HuH-7.5 (cell line): ENCODE measurements around the gene KIAA1755.

ENCODE experiments used
- DNase-seq: peaks from one replicate; pipeline ENCODE4 v3.0.0; 2011; ENCODE audit warnings: low spot score

Gene KIAA1755, protein sequence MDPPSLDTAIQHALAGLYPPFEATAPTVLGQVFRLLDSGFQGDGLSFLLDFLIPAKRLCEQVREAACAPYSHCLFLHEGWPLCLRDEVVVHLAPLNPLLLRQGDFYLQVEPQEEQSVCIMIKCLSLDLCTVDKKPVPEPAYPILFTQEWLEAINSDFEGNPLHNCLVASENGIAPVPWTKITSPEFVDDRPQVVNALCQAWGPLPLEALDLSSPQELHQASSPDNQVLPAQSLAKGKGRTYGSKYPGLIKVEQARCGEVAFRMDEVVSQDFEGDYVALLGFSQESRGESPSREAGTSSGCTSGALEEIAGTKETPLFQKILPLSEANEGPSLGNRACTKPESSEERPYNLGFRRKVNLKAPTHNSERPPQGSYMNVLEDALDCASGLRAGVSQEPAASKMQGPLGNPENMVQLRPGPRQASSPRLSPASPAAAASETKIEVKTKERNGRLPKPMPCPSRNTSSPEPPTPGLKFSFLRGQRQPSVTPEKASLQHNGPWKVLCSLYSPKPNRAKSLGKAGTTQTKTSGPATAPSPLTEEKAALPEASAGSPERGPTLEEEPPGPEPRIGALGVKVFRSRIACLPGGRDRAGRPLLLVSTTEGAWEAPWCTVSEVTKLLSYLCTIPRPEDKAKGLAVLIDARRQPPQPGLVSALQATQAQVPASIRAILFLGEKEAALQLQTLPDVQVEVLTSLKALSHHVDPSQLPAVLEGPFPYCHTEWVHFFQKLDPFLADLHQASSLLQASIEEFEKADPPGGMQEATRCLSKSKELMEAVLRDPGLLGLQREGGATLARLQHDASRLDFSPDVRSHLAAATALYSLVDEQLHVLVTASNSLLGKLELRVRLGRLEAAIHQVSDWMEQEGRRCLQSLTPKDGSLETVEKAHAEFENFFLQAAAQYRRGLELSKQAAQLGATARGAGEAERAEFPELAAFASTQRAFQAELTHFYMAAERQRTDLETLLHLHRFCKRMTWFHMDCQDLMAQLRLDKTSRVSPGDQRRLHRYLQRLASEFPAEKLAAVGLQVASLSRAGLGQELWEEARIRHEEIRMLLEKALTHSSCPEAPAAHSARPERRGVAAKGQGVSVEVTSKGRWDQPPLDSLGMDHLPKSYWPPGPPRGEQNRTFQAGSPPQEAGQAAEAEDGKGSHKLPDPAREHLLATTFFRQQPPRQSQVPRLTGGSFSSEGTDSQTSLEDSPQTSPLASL

DNA sequence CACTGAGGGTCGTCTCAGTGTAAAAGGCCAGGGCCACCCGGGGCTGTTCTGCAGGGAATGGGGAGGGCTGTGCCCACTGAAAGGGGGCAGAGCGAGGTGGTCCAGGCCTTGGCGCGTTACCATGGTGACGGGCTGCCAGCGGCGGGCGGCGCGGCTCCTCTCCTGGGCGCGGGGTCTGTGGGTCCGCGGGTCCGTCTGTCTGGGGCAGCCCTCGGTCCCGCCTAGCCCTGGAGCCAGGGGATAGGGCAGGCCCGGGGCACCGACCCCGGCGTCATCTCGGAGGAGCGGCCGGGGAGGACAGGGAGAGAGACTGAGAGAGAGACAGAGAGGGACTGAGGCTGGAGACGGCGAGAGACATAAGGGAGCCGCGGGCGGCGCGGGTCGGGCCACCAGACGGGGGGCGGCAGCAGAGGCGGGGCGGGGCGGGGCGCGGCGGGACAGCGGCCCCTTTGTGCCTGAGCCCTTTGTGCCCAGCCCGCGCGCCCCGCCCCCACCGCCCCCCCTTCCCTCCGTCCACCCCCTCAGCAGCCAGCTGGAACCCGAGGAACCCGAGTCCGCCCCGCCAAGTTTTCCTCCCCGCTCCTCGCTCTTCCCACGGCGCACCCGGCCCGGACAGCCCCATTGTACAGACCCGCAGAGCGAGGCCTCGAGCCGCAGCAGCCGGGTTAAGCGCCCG, at the start of gene KIAA1755:
Gene KIAA1755, minus strand, starts transcription at position 358 of the 676 bp plus-strand sequence. Its CDS starts 235 bp downstream, at position 123.
- no peak for DNase-seq

DNA sequence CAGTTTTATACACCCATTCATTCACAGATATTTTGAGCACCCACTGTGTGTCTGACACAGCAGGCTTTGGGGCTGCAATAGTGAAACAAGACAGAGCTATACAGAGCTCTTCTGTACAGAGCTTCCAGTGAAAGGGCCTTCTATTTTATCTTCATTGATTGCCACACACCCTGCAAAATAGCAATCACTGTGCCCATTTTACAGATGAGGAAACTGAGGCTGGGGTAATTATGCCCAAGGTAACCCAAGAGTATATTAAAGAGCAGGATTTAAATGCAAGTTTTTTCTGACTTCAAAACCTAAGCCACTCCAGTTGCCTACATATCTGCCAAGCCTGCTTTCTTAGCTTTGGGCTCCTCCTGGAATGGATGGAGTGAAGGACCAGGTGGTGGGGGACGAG, 47.9 kb upstream of the KIAA1755 start:
- no peak for DNase-seq

DNA sequence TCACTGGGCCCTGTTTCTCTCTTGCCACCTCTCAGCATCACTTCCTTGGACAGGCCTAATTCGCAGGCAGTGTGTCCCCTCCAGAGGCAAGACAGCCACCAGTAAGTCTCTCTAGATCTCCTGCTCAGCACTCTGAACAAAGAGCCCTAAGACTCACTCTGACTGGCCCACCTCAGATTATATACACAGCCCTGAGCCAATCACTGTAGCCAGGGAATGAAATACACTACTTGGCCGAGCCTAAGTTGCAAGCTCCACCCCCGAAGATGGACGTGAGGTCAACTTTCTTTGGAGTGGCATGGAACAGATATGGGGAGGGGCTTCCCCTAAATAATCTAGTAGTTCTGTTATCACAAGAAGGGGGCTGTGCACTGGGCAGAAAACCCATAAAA, 47.5 kb upstream of the KIAA1755 start:
- no peak for DNase-seq

DNA sequence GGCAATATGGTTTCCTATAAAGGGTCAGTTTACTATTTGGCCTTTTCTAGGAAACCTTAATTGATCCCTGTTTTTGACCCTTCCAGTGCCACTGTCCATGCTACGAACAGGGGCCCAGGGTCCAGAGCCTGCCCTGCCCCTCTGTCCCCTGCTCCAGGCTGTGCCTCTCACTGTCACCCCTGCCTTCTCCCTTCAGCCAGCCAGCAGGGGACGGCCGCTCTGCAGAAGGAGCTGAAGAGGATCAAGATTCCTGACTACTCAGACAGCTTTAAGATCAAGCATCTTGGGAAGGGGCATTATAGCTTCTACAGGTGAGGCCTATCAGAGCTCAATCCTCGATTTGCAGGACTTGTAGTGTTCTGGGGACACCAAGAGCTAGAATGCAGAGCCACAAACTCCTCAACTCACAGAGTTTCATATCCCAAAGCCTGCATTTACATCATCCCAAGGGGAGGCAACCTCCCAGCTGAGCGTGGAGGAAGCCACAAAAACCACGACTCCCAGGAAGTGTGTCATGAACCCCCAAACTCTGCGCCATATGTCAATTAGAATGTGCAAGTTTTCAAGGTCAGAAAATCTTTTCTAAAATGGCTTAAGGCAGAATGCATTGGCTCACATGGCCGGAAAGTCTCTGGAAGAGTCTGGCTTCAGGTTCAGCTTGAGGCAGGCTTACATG, 47.0 kb upstream of the KIAA1755 start:
- DNase-seq, result no peak

- no peak for DNase-seq
Observed at GRCh38 chr20:38306379-38306778, 45.8 kb upstream of the KIAA1755 start.

- DNase-seq, result no peak
Observed at GRCh38 chr20:38305541-38305940, 45.0 kb upstream of the KIAA1755 start.

GRCh38 chr20:38304845-38305447, 44.4 kb upstream of the KIAA1755 start:
- DNase-seq, result peak; percentile 32

DNA sequence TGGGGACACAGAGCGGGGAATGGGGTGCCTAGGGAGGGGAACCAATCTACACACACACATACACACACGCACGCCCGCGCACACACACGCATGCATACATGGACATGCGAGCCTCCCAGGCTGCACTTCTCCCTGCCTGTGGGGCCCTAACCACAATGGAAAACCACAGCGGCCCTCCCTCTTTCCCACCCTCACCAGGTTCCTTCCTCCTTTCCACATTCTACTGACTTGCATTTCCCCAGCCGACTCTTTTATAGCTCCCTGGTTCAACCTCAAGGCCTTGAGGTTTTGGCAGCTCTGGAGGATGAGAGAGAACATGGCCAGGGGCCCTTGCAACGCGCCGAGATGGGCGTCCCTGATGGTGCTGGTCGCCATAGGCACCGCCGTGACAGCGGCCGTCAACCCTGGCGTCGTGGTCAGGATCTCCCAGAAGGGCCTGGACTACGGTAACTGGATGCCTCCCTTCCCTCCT, 43.4 kb upstream of the KIAA1755 start, which contains the start of gene BPI:
Gene BPI, plus strand, starts transcription at position 249 of the 472 bp plus-strand sequence. Its CDS starts 68 bp downstream, at position 317.
- DNase-seq, result no peak

GRCh38 chr20:38302786-38303185, 42.3 kb upstream of the KIAA1755 start:
- no peak for DNase-seq

DNA sequence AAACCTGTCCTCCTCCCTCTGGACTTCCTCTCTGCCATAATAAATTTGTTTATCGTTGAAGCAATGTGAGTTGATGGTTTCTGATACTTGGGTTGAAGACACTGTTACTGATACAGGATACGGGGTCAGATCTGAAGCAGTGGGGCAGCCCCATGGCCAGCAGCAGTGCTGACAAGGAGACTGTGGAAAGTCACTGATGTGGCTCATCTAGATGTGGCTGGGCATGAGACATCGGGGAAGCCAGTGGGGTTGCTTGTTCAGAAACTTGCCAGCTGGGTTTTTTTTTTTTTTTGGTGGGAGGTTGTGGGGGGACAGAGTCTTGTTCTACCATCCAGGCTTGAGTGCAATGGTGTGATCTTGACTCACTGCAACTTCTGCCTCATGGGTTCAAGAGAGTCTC, 40.8 kb upstream of the KIAA1755 start:
- no peak for DNase-seq

- no peak for DNase-seq
Observed at GRCh38 chr20:38300438-38300837, 39.9 kb upstream of the KIAA1755 start.

DNA sequence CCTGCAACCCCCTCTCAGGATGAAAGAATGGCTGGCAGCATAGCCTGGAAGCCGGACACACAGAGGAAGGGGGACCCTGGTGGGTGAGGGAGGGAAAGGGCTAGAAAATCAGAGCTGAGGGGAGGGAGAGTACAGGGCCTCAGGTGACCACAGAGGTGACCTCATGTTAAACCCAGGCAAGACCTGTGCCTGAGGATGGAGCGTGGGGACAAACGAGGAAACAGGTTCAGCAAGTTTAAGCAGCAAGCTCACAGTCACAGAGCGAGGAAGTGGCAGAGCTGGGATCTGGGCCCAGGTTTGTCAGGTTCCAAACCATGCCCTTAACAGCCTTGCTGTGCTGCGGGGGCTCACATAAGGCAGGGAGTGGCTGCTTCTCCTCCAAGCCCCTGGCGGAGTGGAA, 39.4 kb upstream of the KIAA1755 start:
- DNase-seq, result peak; percentile 19

DNA sequence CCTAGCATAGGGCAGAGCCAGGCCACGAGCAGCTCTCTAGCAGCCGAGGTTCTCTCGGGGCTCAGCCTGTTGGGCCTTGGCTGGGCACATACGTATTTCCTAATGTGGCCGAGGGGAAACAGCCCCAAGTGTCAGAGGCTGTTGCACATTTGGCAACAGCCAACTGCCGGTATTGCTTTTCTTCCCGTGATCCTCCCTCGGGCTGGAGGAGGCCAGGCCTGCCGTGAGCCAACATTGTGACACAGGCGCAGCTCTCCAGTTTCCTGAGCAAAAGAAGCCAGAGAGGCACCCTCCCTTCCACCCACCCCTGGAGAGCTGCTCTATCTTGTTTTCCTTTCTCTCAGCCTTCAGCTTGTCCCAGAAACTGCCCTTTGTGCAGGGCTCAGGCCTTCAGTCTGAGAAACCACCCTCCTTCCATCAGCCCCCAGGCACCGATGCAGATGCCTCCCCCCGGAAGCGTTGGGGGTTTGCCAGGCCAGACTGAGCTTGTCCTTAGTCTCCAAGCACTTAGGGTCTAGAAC, 38.3 kb upstream of the KIAA1755 start:
- no peak for DNase-seq

DNA sequence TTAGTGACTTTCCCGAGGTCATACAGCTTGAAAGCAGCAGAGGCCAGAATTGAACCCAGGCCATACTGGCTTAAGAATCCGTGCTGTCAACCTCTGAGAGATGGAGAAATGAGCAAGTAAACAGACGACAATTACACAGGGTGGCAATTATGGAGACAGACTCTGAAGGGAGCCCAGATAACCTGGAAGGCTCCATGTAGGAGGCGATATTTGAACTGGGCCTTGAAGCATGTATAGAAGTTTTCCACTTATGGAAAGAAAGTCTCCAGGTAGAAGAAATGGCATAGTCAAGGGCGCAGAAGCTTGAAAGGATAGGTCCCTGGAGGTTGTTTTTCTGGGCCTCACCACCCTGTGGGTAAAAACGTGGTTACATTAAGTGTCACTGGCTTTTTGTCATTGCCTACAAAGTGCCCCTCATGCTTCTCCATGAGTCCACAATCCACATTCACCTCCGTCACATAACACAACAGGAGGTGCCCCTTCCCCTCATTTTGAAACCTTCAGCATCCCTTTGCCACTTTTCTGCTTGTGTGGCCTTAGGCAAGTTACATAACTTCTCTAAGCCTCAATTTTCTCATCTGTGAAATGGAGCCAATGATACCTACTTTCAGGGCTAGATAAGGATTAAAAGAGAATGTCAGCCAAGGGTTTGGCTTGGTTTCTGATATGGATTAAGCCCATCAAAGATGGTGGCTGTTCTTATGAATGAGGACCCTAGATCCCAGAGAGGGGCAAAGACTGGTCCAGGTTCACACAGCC, 37.6 kb upstream of the KIAA1755 start:
- no peak for DNase-seq

- DNase-seq, result no peak
Observed at GRCh38 chr20:38296433-38296832, 35.9 kb upstream of the KIAA1755 start.

- no peak for DNase-seq
Observed at GRCh38 chr20:38295811-38296210, 35.3 kb upstream of the KIAA1755 start.

DNA sequence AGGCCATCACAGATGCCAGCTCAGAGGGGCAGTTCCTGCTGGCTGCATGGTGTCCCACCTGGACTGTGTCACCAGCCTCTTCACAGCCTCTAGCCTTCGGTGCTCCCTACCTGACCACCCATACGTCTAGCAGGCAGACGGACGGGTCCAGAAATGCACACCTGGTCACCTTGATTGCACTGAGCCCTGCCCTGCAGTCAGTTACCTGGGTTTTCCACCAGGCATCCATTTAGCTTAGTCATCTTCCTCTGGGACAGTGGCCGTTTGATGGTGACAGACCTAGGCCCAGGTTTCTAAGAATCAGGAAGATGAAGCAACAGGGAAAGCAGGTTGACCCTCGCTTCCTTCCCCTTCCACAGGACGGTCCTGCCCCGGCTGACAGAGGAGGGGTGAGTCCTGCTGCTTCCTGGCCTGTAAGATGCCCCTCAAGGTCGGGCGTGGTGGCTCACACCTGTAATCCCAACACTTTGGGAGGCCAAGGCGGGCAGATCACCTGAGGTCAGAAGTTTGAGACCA, 33.6 kb upstream of the KIAA1755 start:
- no peak for DNase-seq

DNA sequence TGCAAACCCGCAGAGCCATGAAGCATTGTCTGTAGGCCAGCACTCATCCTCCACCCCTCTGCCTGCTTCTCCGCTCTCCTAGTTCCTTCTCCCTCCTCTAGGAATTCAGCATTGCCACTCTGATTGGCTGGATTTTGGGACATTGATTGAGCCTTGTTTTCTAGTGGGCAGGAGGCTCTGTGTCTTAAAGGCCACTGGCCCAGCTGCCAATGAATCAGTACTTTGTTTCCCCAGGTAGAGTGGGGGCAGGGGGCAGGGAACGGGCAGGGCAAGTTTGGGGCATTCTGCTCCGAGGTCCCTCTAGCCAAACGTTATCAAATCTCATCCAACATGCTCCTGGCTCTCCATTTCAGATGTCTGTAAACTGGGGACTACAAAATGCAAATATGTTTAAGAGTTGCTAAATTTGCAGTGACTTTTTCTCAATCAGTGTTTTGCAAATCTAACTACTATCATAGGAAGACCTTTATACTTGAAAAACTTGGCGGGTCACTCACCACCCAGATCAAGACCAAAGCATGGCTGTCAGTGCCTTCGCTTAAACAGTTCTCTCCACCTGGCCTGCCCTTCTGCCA, 33.0 kb upstream of the KIAA1755 start:
- no peak for DNase-seq

DNA sequence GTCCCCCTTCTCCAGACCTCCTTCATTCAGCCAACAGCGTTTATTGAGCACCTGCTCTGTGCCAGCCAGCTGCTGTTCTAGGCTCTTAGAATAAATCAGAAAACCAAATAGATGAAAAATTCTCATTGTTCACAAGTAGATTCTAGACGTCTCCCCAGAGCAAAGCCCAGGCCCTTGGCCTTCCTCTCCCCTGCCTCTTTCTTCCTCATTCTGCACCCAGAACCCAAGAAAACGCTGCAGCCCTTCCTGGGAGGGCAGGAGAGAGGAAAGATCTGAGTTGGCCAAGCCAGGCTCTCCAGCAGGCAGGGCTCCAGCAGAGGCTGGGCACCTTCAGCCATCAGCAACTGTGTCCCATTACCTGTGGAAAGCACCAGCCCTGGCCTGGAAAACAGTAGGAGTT, 31.4 kb upstream of the KIAA1755 start:
- DNase-seq, result no peak
